HL-60 (cell line): Measurements from ENCODE around the gene GPR62.

ENCODE experiments used
- CTCF ChIP-seq: IDR thresholded peaks from one replicate; pipeline ENCODE4 v1.5.1; 2011; ENCODE audit warnings: low read length, control low read depth, inconsistent platforms; ENCODE audit not compliant: insufficient read depth
- GABPA ChIP-seq: IDR thresholded peaks from 2 replicates; pipeline ENCODE4 v1.6.1; 2012; ENCODE audit warnings: low read depth
- POLR2AphosphoS5 ChIP-seq: IDR thresholded peaks from 2 replicates; pipeline ENCODE4 v1.6.1; 2012; ENCODE audit warnings: low read depth
- REST ChIP-seq: IDR thresholded peaks from 2 replicates; pipeline ENCODE4 v1.6.1; 2012; ENCODE audit warnings: low read depth; ENCODE audit not compliant: insufficient replicate concordance
- SPI1 ChIP-seq: IDR thresholded peaks from 2 replicates; pipeline ENCODE4 v1.6.1; 2012; ENCODE audit warnings: low read depth, mild to moderate bottlenecking, borderline replicate concordance

- TF ChIP-seq CTCF (no peak), REST (no peak), GABPA (no peak), POLR2AphosphoS5 (no peak; the same call in 1 of the 2 replicates), SPI1 (no peak)
These were observed 33.3 kb downstream of the GPR62 start for GRCh38 chr3:51988286-51989146.
